Measurements from ENCODE around the gene ALPK1.

ALPK1 gene

DNA sequence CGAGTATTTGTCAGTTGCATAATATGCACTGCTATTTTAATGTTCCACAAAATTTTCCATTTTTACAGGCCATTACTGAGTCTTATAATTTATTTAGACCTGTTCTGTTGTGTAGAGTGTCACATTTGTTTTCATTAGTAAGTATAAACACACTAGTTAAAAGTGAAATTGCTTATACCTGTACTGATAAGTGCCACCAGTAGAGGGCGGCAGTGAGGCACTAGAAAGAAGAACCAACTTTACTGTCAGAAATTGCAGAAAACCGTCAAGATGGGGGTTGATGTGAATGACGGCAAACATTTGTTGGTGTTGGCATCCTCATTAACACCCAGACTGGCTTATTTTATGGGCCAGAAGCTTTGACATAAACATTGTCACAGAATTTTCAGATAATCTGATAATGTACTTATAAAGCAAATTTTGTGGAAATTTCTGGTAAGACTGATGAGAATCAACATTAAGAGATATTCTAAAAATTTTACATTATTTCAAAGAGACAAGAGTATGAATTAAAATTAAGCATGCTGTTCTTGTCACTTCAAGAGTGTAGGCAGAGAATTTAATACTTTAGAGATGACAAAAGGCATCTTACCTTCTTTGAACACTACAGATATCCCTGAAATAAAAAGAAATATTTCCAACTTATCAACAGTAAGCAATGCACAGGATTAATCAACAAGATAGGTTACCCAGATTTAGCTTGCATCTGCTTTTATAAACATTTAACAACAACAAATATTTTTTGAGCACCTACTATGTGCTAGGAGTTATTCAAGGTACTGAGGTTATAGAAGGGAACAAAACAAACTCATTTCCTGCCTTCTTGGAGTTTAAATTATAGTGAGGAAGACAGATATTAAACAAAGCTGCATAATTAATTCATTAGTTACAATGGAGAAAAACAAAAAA, 24.9 kb downstream of the ALPK1 start:
- FAIRE-seq (peak; percentile 95), DNase-seq (ENCODE audit: insufficient read length, low spot score) (no peak)

DNA sequence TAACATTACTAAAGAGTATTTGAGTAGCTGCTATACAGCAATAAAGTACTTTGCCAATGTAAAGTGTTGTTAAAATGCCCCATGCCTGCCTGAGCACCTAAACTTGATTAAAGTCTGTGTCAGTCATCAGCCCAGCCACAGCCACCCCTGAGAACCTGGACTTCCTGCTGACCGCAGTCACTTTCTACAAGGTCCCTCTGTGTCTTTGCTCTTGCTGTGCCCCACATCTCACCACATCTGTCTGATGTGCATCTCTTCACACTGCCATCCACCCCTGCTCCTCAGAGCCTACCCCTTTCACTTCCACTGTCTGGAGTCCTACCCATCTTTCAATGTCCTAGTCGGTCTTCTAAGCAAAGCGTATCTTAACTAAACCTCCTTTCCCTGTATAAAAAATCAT, 25.7 kb downstream of the ALPK1 start:
- FAIRE-seq: no peak

DNA sequence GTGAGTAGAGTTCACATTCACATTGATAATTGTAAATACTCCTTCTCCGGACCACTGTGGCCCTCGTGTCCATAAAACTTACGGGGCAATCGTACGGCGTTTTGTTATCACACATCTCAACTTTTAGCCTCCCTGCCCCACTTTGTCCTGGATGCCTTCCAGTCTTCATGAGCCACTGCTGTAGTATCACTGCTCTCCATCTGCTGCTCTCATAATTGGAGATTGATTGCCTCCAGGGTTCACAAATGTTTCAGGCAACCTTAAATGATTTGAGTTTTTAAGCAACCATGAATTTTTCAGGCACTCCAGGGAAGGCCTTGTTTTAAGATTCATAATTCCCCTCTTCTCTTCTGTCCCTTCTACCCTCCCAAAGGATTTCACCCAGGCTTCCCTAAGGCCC, 28.4 kb downstream of the ALPK1 start:
- DNase-seq (ENCODE audit: insufficient read length, low spot score) (no peak), FAIRE-seq (no peak)

More for the DNA sequence above, 25.7 kb downstream of the ALPK1 start:
- DNase-seq (ENCODE audit: insufficient read length, low spot score): no peak

DNA sequence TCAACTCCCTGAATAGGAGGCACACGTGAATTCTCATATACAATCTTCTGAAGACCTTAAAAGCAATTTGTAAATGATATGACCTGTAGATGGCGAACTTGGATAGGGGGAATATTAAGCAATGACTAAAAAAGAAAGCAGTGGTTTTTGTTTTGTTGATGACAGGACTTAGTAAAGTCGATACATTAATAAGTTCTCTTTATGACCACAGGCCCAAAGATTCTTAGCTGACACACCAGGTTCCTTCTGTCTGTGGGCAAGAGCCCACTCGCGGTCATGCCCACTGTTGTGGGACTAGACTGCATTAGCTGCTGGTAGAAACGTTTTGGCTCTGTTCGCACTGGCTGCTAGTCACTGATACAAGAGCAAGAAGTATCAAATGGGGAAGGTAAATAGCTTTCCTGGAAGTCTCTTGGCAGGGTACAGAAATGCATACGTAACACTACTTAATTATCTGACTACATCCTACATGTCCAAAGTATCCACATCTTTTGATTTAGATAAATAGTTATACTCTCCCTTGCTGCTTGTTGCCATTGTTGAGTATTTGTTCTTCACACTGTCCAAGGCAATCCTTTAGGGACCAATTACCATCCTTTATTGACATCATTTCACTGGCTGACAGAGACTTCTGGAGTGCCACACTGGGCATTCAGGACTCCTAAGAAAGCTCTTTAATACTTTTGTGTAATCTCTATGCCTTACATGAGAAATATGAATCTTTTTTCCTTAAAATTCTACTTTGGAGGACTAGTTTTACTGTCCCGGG, 31.0 kb downstream of the ALPK1 start:
- DNase-seq (ENCODE audit: insufficient read length, low spot score) (no peak), FAIRE-seq (peak; percentile 94)

DNA sequence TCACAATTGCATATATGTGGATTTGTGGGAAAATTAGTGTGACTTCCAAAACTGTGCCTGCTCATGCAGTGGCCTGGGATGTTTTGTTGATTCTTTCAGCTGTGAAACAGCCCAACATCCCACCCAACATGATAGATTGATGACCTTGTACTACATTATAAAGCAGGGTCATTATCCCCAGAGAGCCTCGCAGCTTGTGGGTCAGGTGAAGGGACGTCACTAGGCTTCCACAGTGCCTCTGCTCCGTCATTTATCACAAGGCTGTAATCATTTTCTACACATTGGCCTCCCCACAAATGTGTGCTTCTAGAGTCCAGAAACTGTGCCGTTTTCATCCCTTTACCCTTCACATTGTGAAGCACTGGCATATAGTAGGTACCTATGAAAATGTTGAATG, 31.6 kb downstream of the ALPK1 start:
- FAIRE-seq: no peak
- DNase-seq (ENCODE audit: insufficient read length, low spot score): no peak

DNA sequence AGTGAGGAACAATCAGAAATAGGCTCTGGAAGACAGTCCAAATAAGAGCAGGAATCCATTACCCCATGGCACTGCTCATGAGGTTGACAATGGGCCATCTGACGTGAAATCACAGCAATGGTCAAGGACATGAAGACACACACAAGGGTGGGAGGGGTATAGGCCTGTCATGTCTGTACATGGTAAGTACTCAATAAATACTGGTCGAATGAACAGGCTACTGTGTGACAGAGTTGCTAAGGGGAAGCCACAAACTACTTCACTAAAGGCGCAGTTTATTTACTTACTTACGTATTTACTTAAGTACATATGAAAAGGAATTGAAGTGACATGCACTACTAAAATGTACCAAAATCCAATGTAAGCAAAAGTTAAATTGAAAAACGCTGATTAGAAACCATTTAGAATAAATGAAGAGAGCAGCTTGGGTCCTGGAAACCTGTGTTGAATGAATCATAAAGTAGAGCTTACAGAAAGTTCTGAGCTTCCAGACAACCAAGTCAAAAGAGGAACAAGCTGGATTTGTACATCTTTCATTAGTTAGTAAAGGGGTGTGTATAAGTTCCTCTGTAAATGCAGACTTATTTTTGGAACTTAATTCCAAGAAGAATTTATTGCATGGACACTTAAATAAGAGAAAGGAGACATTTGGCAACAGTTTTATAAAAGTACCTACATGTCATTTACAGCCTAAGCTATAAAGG, 32.7 kb downstream of the ALPK1 start:
- DNase-seq (ENCODE audit: insufficient read length, low spot score) (no peak), FAIRE-seq (no peak)

DNA sequence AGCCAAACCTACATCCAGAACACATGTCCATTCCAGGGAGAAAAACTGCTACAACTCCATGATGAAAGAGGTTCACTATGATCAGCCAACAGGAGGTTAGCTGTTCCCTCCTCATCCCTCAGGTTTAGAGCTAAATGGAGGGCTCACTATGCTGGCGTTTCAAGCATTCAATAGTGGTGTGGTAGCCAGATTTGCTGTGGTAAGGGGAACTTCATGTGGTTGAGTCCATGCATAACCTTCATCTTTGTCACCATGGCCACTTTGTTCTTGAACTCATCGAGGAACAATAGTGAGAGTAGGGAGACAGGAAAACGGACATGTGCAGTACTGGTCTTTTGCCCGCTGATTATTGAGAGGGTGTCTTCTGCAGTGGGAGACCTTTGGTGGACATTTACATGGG, 33.8 kb downstream of the ALPK1 start:
- DNase-seq (ENCODE audit: insufficient read length, low spot score): no peak
- FAIRE-seq: no peak

DNA sequence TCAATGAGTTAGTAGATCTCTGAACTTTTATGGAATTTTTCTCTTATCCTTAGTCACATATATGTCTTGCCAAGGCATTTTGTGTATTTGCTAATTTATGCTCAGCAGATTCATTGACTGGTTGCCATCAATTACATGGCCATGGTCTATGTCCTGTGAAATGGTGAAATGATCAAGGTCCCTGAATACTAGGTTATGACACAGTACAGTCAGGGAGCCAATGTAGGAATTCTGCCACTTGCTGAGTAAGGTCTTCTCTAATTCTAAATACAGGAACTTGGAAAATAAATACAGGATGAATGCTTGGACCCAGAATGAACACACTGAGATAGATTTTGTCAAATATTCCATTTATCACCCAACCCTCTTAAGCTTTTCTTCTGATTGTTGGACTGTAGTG, 35.2 kb downstream of the ALPK1 start:
- no peak for DNase-seq (ENCODE audit: insufficient read length, low spot score)
- FAIRE-seq: no peak

DNA sequence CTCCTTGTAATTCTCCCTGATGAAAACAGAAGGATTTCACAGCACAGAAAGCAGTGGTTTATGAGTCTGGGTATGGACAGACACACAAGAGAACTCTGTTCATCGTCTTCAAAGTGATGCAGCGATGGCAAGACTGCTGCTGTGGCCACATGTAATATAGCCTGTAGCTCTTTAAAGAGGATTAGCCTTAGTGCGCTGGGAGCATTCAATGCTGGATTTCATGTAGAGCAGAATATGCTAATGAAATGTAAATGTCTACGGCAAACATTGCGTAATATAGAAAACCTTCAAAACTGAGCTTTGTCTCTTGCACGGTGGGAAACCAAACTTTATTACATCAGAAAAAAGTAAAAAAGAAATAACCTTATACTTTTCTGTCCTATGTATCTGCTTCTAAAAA, 42.9 kb downstream of the ALPK1 start:
- DNase-seq (ENCODE audit: insufficient read length, low spot score) (no peak), FAIRE-seq (no peak)

DNA sequence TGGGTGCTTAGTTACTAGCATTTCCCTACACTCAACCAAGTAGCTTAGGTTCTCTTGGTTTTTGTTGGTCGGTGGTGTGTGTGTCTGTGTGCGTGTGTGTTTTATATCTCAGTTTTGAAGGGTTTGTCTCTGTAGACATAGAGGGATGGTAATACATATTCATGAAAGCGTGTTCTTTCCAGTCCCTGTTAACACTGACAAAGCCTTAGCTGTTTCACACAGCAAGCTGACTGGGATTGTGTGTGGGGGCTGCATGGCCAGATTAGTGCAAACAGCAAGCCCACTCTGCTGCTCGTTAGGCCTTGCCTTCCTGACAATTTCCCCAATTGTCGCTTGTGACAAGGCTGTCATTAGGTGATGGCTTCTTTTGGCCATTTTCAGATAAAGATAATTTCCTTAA, 43.9 kb downstream of the ALPK1 start:
- no peak for FAIRE-seq
- no peak for DNase-seq (ENCODE audit: insufficient read length, low spot score)

DNA sequence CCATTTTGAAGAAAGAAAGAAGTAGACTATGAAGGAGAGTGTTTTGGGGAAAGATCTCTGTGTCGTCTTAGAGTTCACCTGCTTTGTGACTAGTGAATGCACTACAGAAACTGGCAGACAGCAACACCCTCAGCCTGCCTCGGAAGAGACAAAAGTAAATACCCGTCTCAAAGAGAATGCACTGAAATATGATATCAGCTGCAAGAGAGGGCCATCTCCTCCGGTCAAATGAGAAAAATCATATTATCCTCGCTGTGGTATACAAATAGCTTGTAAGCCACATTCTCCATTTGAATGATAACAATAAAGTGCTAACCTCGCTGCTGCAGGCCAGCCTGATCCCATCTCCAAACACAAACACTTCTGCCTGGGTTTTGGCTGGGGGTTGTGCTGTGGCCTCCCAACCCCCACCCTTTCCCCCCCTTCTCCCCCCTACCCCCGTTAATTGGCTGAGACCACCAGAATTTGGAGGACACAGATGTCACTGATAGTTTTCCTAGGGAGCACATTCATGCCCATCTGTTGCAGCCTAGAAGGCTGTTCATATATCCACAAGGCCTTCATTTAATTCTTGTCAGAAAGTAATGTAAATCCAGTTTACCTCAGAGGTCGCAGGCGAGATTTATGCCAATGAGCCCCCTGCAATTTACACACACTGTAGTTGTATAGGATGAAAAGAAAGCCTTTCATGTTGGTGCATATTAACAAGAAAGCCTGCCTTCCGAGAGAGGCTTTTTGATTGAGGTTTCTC, 46.3 kb downstream of the ALPK1 start:
- FAIRE-seq (no peak), DNase-seq (ENCODE audit: insufficient read length, low spot score) (no peak)

DNA sequence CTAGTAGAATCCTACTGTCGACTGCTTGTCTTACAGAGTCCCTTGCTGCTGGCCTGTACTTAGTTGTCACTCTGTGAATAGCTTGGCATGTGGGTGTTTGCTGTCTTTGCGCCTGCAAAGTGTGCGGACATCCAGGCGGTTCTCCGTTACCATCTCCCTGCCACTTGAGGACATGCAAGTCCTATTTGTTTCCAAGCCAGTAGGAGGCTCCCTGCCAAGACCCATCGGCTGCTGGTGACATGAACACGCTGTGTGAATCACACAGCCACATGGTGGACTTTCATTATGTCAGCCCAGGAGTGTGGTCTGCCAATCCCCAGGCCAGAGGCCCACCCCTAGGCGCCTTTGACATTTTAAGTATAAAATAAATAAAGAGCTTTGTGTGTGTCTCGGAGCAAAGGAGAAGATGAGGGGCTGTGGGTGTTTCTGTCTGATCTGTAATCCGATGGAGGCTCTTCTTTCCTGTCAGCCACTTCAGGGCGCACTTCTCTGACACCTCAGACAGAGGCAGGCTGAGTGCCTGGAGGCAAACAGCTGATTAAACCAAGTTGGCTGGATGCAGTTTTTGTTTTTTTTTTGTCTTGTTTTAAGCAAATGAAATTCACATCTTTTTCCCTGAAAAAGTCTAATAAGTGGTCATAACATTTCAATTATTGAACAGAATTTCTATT, 51.5 kb downstream of the ALPK1 start:
- FAIRE-seq (no peak), DNase-seq (ENCODE audit: insufficient read length, low spot score) (no peak)

DNA sequence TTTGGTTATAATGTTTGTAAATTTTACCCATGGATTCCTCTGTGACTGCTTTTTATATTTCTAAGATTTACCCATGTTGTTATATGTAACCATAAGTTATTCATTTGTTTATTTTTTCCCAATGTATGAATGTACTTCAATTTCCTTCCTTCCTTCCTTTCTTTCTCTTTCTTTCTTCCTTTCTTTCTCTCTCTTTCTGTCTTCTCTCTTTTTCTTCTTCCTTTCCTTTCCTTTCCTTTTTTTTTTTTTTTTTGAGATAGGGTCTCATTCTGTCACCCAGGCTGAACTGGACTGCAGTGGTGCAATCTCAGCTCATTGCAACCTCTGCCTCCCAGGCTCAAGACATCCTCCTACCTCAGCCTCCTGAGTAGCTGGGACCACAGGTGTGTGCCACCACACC, 55.6 kb downstream of the ALPK1 start:
- no peak for FAIRE-seq
- no peak for DNase-seq (ENCODE audit: insufficient read length, low spot score)

DNA sequence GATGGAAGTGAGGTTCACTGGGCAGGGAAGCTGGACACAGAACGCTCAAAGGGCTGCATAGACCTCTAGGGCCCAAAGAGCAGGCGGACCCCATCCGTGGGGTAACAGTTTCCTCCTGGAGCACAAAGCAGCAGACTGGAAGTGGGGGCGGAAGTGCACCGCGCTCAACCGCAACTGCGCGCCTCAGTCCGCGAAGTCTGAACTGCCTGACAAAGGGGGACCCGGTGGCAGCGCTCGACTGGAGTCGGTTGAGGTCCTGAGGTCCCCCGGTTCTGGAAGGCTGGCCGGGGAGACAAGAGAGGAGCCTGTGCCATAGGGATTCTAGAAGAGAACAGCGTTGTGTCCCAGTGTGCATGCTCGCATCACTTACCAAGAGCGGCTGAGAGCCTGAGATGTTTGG, 58.5 kb downstream of the ALPK1 start:
- FAIRE-seq (no peak), DNase-seq (ENCODE audit: insufficient read length, low spot score) (no peak)

DNA sequence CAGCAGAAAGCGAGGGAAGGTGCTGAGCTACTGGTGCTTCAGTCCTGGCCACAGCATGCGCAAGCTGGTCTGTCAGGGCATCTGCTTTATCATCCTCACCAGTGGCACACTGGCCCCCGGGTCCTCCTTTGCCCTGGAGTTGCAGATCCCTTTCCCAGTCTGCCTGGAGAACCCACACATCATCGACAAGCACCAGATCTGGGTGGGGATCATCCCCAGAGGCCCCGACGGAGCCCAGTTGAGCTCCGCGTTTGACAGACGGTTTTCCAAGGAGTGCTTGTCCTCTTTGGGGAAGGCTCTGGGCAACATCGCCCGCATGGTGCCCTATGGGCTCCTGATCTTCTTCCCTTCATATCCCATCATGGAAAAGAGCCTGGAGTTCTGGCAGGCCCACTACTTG, 60.3 kb downstream of the ALPK1 start:
- DNase-seq (ENCODE audit: insufficient read length, low spot score) (no peak), FAIRE-seq (no peak)

DNA sequence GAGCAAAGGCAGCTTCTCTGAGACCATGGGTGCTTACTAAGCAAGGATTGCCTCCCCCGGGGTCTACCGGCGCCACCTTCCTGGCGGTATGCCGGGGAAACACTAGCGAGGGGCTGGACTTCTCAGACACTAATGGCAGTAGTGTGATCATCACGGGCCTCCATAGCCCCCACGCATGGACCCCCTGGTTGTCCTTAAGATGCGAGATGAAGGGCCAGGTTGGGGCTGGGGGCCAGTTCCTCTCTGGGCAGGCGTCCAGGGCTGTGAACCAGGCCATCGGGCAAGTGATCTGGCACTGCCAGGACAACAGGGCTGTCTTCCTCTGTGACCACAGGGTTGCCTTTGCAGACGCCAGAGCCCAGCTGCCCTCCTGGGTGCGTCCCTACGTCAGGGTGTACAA, 60.7 kb downstream of the ALPK1 start:
- no peak for FAIRE-seq

DNA sequence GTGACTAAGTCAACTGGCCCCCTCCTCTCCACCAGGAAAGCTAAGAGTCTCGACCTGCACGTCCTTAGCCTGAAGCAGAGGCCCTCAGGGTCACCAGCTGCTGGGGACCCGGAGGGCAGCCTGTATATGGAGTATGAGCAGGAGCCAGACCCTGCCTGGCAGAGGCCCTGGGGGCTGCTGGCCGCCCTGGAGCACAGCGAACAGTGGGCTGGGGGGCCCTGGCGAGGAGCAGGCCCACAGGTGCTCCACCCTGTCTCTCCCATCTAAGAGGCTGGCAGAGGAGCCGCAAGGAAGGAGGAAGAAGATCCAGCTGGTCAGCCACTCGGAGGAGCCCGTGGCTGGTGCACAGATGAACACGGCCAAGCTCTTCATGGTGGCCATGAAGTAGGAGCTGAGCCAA, 61.2 kb downstream of the ALPK1 start:
- FAIRE-seq: no peak
- no peak for DNase-seq (ENCODE audit: insufficient read length, low spot score)

More for the DNA sequence above, 60.7 kb downstream of the ALPK1 start:
- no peak for DNase-seq (ENCODE audit: insufficient read length, low spot score)

DNA sequence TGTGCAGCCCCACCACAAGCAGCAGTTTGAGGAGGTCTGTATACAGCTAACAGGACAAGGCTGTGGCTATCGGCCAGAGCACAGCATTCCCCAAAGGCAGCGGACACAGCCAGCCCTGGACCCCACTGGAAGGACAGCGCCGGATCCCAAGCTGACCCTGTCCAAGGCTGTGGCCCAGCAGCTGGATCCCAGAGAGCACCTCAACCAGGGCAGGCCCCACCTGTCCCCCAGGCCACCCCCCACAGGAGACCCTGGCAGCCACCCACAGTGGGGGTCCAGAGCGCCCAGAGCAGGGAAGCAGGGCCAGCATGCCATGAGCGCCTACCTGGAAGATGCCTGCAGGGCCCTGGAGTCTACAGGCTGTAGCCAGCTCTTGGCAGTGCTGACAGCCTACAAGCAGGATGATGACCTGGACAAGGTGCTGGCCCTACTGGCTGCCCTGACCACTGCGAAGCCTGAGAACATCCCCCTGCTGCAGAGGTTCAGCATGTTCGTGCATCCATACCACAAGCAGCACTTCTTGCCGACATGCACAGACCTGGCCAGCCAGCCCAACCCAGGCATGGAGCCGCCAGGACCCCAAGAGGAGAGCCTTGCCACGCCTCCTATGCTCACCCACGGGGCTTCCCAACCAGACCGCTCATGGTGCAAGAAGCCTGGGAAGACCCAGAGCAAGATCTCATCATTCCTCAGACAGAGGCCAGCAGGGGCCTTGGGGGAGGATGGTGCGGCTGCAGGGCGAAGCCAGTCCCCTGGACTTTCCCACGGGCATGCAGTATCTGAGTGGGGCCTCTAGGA, 62.0 kb downstream of the ALPK1 start:
- DNase-seq (ENCODE audit: insufficient read length, low spot score): no peak
- no peak for FAIRE-seq

DNA sequence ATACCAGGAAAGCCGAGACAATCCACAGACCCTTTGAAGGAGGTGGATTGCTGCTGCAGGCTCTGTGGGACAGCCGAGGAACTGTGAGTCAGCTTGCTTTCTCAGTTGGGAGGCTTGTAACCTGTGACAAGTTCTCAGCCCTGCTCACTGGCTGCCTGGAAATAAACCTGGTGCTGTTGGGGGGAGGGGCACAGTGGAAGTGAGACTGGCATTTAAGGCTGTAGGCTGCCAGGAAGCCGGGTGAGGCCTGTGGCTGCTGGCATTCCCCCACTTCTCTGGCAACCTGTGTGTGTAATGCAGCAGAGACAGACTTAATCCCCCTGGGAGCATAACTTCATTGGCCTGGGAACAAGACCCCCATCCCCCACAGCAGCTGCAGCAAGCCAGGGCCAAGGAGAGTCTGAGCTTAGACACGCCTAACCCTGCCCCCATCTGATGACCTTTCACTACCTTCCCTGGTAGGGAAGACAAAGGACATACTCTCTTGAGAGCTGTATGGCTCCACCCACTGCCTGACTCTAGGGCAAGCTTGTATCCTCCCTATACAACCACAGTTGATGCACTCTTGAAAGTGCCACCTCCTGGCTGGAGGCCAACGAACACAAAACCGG, 64.1 kb downstream of the ALPK1 start:
- FAIRE-seq (peak; percentile 54), DNase-seq (ENCODE audit: insufficient read length, low spot score) (no peak)

Measured in GM19239 (cell line).